Occipital lobe (tissue), 2 donors: ENCODE measurements around the gene HID1. TPM values are rescaled to one million over a fixed set of nuclear protein-coding genes. Genes with fewer than 3 reads are reported as not detected.
"Not testable (repeated sequence)": the region's sequence is repeated elsewhere in the genome, so short reads cannot be mapped to it uniquely, and the experiment has no call there.

Experiments
- DNase-seq: peaks from one replicate; lab custom pipeline; 2025; lab: John Stamatoyannopoulos, UW
- total RNA-seq: library from RNA; depleted of rRNA; stranded (reverse); fragments of >200 nt; gene quantifications from one replicate; pipeline ENCODE4 v1.2.3, GENCODE V29; 2014

HID1 gene
- total RNA-seq, 1 donor from 2014 or later: 13.7 TPM

- DNase-seq: no peak
Observed at GRCh38 chr17:74971069-74971841, 1.3 kb downstream of the HID1 start.

GRCh38 chr17:74970395-74970794, 2.2 kb downstream of the HID1 start:
- DNase-seq: no peak

GRCh38 chr17:74969501-74969900, 3.1 kb downstream of the HID1 start:
- not testable (repeated sequence) for DNase-seq

- no peak for DNase-seq
Observed at GRCh38 chr17:74968361-74968780, 4.2 kb downstream of the HID1 start.

GRCh38 chr17:74964988-74965622, 7.5 kb downstream of the HID1 start:
- DNase-seq: no peak

GRCh38 chr17:74964246-74964761, 8.3 kb downstream of the HID1 start:
- DNase-seq: no peak

DNA sequence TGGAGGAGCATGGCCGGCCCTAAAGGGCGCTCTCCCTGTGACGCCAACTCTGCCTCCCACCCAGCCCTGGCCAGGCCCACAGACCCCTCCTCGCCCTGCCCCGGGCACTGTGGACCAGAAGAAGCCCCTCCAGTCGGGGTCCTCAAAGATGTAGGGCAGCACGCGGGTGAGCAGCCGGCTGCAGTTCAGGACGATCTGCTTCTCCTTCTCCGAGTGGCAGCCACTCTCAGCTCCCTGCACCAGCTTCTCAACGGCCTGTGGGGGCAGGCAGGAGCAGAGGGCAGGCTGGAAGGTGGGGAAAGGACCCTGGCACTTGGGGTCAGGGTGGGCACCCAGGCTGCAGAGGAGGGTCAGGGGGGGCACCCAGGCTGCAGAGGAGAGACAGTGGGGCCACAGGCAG, 8.9 kb downstream of the HID1 start:
- no peak for DNase-seq

GRCh38 chr17:74962622-74963394, 9.8 kb downstream of the HID1 start:
- DNase-seq: peak; percentile 63

DNA sequence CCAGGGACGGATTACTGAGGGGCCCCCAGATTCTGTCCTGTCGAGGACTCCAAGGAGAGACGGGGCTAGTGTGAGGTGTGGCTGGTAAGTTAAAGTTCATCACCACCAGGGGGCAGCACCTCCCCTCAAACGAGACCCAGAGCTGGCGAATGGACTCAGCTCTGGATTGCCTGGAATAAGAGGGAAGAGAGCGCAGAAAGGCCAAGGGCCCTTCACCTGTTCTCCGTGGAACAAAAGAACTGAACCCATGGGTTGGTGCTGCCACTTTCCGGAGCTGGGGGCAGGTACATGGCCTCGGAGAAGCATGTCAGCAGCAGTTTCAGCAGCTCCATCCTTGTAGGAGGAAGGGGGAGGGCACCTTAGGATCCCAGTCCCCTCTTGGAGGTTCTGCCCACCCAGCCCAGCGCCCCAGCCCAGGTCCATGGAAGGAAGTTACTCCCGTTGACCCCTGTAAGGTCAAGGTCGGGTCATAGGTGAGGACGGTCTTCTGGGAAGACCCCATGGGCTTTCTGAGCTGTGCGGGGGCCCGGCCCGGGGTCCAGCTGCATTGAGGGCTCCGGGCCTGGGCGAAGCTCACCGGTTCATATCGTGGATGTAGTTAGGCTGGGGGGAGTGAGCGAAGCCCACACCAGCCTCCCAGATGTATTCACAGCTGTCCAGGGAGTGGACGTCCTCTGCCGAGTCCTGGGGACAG, 10.8 kb downstream of the HID1 start:
- peak; percentile 67 for DNase-seq

DNA sequence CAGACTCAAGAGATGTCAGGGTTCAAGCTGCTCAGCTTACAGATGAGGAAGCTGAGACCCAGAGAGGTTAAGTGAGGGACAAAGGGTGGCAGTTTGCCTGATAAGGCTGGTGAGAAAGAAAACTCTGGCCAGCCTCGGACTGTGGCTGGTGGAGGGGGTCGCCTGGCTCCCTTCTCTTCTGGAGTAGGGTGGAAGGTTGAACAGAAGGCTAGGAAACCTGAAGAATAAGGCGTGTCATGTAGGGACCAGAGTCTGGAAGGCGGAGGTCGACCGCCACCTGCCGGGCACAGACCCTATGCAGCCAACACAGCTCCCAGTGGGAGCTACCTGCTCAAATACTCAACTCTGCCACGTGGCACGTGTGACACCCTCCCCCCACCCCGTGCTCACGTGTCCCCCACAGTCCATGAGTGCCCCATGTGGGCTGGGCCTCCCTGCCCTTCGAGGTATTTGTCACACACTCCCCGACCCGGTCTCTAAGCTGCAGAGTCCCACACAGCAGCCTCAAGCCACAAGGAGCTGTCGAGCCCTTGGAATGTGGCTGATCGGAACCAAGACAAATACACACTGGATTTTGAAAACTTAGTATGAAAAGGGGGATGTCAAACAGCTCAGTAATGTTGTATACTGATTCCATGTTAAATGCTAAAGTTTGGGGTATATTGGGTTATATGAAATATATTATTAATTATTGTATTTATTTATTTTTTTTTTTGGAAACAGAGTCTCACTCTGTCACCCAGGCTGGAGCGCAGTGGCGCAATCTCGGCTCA, 11.8 kb downstream of the HID1 start:
- DNase-seq: no peak

GRCh38 chr17:74959826-74960515, 12.6 kb downstream of the HID1 start:
- DNase-seq: no peak

- DNase-seq: peak; percentile 46
Observed at GRCh38 chr17:74957935-74958740, 14.4 kb downstream of the HID1 start.

GRCh38 chr17:74956093-74956492, 16.5 kb downstream of the HID1 start:
- no peak for DNase-seq

GRCh38 chr17:74954665-74955421, 17.7 kb downstream of the HID1 start:
- no peak for DNase-seq

DNA sequence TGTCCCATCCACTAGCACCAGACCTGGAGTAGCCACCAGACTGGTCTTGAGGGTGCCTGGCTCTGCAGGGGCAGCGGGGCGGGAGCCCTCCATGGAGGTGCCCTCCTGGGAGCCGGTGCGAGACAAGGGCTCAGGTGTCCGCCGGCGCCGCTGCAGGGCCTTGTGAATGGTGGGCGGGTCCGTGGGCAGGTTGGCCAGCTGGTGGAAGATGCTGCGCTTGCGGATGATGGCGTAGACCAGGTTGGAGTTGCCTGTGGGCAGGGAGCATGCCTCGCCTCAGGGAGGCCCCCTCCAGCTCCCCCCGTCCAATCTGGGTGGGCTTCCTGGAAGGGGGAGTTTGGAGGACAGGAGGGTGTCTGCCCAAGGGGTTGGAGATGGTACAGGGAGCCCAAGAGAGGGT, 18.4 kb downstream of the HID1 start:
- DNase-seq: no peak

DNA sequence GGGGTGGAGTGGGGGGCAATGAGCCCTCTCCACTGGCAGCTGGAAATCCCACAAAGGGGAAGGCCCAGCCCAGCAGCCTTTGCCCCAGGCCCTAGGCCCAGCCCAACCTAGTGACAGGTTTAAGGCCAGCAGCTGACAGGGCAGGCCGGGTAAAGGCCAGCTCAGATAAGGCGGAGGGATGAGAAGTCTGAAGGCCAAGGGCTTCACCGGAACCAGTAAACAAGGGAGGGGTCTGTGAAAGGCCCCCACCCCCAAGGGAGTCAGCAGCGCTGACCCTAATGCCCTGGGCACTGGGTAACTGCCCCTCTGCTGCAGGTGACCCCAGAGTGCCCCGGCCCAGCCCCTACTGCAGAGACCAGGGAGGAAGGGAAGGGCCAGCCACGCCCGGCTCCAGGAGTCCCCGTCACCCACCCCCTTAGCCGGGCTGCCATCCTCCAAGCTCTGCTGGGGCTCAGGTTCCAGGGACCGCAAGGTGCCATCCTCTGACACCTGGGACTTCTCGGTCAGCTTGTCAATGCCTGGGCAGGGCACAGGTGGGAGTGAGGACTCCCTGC, 19.3 kb downstream of the HID1 start:
- DNase-seq: no peak

DNA sequence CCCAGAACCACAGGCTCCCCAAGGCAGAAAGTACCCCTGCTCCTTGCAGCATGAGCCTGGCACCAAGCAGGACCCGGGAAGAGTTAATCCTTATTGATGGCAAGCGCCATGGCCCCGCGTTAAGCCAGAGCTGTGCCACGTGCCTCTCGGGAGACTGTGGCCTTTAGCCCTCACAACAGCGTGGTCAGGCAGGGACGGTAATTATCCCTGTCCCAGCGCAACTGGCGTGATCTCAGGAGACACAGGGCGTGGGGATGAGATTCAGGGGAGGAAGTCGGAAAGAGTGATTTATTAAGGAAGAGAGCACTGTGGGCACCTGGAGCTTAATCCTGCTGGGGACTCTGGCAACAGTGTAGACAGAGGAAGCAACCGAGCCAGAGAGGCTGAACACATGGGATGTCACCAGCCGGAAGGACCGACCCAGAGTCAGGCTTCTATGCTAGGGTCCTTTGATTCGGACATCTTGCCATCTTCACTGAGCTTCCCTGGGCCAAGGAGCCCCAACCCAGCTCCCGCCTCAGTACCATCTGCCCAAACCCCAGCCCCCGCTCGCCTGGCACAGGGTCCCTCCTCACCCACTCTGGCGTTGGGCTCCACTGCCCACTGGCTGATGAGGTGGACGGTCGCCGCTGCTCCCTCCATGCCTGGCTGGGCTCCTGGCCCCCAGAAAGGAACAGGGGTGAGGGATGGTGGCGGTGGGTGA, 20.0 kb downstream of the HID1 start:
- no peak for DNase-seq
